ENCODE results near the gene GRPR.

GRCh38 chrX:16076834-16077233 is 46.5 kb upstream of the GRPR start:
- TF ChIP-seq ZFP30 (CRISPR knock-in tag; IDR thresholded peaks at IDR 0.05) (no peak), CREB5 (CRISPR knock-in tag; IDR thresholded peaks at IDR 0.05; ENCODE audit: low read depth) (no peak), POU6F1 (CRISPR knock-in tag; IDR thresholded peaks at IDR 0.05; ENCODE audit: borderline replicate concordance, low read depth) (no peak), TOX (CRISPR knock-in tag; IDR thresholded peaks at IDR 0.05; ENCODE audit: borderline replicate concordance) (no peak), CSDC2 (CRISPR knock-in tag; IDR thresholded peaks at IDR 0.05) (no peak)
